Left lung (tissue), 10 donors: Measurements from ENCODE around the gene PPP1R37. TPM values are rescaled to one million over a fixed set of nuclear protein-coding genes. Genes with fewer than 3 reads are reported as not detected.

Source experiments
- ATAC-seq: fragments of 200-7000 bp; cut with Tn5 transposase; one replicate; pipeline ENCODE4 v1.9.1; 2020; ENCODE audit warnings: moderate library complexity
- DNase-seq, 4 donors: peaks; one replicate each; pipeline ENCODE4 v3.0.0-alpha.2; 2013 to 2020
- H3K27ac ChIP-seq, 2 donors: fragments of 200-600 bp; sonication (generic) in 1 of 2; one replicate each; pipeline versions ENCODE4 v1.5.0 to v1.8.0; 2020 to 2021
- H3K27me3 ChIP-seq, 2 donors: fragments of 200-600 bp; sonication (generic) in 1 of 2; one replicate each; pipeline versions ENCODE4 v1.5.0 to v1.8.0; 2020 to 2021
- H3K36me3 ChIP-seq, 2 donors: fragments of 200-600 bp; sonication (generic) in 1 of 2; one replicate each; pipeline versions ENCODE4 v1.5.0 to v1.8.0; 2020 to 2021
- H3K4me1 ChIP-seq, 2 donors: fragments of 200-600 bp; one replicate each; pipeline ENCODE4 v1.8.0; 2021
- H3K4me3 ChIP-seq, 2 donors: fragments of 200-600 bp; sonication (generic) in 1 of 2; one replicate each; pipeline versions ENCODE4 v1.5.0 to v1.8.0; 2020 to 2021; ENCODE audit warnings: mild to moderate bottlenecking in 1 of 2
- H3K9me3 ChIP-seq, 2 donors: fragments of 200-600 bp; sonication (generic) in 1 of 2; one replicate each; pipeline versions ENCODE4 v1.5.0 to v1.8.0; 2020 to 2021
- intact Hi-C, 2 donors: fragments of 100-400 bp; cut with DNase I; formaldehyde crosslinking; loops; one replicate each; pipeline versions ENCODE4 v1.11.2 to v1.14.2; 2022
- polyA plus RNA-seq, 6 donors: library from polyadenylated mRNA; unstranded; fragments of 120-200 nt; gene quantifications; one replicate each; pipeline ENCODE4 v1.2.1, GENCODE V29; 2013; ENCODE audit not compliant: insufficient read length in 6 of 6
- total RNA-seq, 2 donors: library from RNA; stranded (reverse); fragmentation: NEBNext Ultra II Directional; extraction: Animal tissue kit (Norgen Biotek cat#: 25700); gene quantifications; one replicate each; pipeline ENCODE4 v1.2.1, GENCODE V29; 2021
- TF ChIP-seq, protein P1 (sequence below), 2 donors: fragments of 200-600 bp; sonication (generic) in 1 of 2; IDR thresholded peaks; one replicate each; pipeline versions ENCODE4 v1.5.0 to v1.8.0; 2021; ENCODE audit warnings: antibody characterized with exemption in 2 of 2
- donor health status: DM: no; HTN: yes; CAD: no.
- donor health status: DM: no; HTN: no; CAD: no.

PPP1R37 gene
- total and polyA plus RNA-seq, 8 donors = 17.3 to 29.8 (median 26.0) TPM

DNA sequence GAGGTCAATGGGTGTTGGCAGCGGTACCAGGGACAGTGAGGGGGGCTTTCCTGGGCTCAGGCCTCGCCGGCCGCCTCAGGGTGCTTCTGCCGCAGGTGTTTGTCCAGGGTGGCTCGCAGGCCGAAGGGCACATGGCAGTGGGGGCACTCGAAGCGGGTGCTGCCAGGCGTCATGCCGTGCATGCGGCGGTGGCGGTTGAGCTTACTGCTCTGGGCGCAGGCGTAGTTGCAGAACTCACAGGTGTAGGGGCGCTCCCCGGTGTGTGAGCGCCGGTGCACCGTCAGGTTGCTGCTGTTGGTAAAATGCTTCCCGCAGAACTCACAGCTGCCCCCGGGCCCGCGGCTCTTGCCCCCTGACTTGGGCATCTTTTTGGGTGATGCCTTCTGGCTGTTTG lies 21.4 kb upstream of the PPP1R37 start:
- H3K27ac ChIP-seq = no peak overlapping the region
- intact Hi-C loops = no loop called here
- no peak for ATAC-seq
- peaks cover 0 to 59% of the 10 kb centered on the region in 2 donors for H3K36me3 ChIP-seq
- no peak overlapping the region for H3K4me3 ChIP-seq
- no peaks in the 10 kb centered on the region for H3K27me3 ChIP-seq
- H3K4me1 ChIP-seq = peaks cover 2 to 15% of the 10 kb centered on the region in 2 donors
- H3K9me3 ChIP-seq = no peaks in the 10 kb centered on the region
- no peak for DNase-seq
- TF ChIP-seq, protein P1, sequence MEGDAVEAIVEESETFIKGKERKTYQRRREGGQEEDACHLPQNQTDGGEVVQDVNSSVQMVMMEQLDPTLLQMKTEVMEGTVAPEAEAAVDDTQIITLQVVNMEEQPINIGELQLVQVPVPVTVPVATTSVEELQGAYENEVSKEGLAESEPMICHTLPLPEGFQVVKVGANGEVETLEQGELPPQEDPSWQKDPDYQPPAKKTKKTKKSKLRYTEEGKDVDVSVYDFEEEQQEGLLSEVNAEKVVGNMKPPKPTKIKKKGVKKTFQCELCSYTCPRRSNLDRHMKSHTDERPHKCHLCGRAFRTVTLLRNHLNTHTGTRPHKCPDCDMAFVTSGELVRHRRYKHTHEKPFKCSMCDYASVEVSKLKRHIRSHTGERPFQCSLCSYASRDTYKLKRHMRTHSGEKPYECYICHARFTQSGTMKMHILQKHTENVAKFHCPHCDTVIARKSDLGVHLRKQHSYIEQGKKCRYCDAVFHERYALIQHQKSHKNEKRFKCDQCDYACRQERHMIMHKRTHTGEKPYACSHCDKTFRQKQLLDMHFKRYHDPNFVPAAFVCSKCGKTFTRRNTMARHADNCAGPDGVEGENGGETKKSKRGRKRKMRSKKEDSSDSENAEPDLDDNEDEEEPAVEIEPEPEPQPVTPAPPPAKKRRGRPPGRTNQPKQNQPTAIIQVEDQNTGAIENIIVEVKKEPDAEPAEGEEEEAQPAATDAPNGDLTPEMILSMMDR (IDR thresholded peaks at IDR 0.05) = no peak

DNA sequence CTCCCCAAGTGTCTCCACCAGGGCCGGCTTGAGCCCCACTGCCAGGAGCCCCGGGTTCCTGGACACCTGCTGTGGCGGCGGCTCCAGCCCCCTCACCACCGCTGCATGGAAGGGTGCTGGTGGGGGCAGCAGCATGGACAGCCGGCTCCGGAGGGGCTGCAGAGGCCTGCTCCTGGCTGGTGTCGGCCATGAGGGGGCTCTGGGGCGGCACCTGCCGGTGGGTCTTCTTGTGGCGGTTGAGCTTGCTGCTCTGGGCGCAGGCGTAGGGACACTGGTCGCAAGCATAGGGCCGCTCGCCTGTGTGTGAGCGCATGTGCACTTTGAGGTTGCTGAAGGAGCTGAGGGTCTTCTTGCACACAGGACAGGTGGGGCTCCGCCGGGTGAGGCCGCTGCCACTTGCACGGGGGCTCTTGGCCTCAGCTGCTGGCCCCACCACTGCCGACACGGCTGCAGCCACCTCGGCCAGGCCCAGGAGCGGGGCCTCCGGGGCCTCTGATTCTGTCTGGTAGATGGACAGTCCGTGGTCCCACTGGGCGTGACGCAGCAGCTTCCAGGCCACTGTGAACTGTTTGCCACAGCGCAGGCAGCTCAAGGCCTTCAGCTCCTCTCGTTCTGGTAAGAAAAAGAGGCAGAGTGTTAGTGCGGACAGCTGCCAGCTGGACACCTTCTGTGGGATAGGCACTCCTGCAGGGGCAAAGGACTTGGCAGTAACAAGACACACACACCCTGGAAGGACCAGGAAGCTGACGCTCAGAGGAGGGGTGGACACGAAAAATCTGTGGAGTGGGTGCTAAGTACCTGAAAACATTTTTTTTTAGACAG lies 20.8 kb upstream of the PPP1R37 start:
- H3K36me3 ChIP-seq = peaks cover 0 to 53% of the 10 kb centered on the region in 2 donors
- H3K27ac ChIP-seq = no peak overlapping the region
- peaks cover 8 to 22% of the 10 kb centered on the region in 2 donors for H3K4me1 ChIP-seq
- no peak for DNase-seq
- intact Hi-C loops = no loop called here
- H3K9me3 ChIP-seq = no peaks in the 10 kb centered on the region
- TF ChIP-seq, protein P1 (IDR thresholded peaks at IDR 0.05) = no peak
- ATAC-seq = peak; percentile 4
- H3K4me3 ChIP-seq = no peak overlapping the region
- H3K27me3 ChIP-seq = no peaks in the 10 kb centered on the region

DNA sequence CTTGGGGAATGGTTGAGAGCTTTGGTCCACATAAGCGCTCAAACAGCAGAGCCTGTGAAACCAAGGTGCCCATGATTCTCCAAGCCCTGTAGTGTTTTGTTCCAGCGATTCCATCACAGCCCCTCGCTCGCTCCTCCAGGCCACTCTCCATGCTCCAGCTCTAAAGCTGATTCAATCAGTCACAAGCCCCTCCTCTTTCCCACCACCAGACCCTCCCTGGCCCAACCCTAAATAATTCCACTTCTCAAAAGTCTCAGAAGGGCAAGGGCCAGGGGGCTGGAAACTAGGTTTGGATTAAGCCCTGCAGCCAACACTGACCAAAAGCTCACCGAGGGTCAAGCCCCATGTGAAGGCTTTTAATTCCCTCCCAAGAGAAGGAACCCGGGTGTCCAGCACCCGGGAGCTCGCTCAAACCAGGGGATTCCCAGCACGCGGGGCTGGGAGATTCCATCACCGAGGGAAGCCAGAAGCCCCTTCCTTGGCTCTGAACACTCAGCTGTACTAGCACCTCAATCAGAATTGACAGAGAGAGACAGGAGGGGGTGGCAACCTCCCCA lies 18.2 kb upstream of the PPP1R37 start:
- Histone ChIP-seq H3K9me3 (no peaks in the 10 kb centered on the region), H3K27ac (peak overlapping the region; percentile 14 to 93), H3K4me3 (peak overlapping the region in 1 of 2 donors; percentile 85), H3K27me3 (no peaks in the 10 kb centered on the region), H3K36me3 (peaks cover 0 to 27% of the 10 kb centered on the region in 2 donors), H3K4me1 (peaks cover 9 to 40% of the 10 kb centered on the region in 2 donors)
- TF ChIP-seq, protein P1 (IDR thresholded peaks at IDR 0.05) = no peak
- ATAC-seq (no peak), DNase-seq (no peak)
- intact Hi-C loops = no loop called here

DNA sequence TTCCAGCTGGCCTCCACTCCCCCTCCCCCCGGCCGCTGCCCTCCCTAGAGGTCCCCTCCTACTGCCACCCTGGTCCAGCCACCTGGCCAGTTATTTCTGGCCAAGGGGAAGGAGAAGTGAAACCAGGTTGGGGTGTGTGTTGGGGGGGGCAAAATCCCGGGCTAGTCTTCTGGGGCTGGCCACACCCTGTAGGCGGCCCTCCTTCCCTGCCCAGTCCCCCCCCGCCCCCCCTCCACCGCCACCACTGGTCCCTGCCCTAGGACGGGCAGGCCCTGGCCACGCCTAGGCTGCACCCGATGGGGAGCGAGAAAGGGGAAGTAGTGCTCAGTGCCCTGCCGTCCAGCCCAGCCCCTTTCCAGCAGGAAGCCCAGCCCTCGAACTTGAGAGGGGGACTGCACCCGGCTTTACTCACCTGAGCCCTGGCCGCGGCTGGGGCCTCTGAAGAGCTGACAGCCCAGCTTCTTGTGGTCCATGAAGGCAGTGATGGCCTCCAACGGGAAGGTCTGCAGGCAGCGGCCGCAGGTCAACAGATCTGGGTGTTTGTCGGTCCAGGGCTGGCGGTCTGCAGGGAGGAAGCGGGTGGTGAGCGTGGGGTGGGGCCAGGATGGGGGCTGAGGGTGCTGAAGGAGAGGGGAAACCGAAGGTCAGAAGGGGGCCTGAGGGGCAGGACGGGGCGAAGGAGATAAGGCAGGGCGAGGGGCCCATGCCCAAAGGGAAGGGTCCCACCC lies 17.5 kb upstream of the PPP1R37 start:
- DNase-seq (peak in 3 of 4 donors; percentile 71 to 99 (median 95)), ATAC-seq (peak; percentile 84)
- Histone ChIP-seq H3K9me3 (no peaks in the 10 kb centered on the region), H3K27me3 (no peaks in the 10 kb centered on the region), H3K4me1 (peaks cover 16 to 46% of the 10 kb centered on the region in 2 donors), H3K27ac (peak overlapping the region; percentile 33 to 93), H3K36me3 (peaks cover 0 to 20% of the 10 kb centered on the region in 2 donors), H3K4me3 (peak overlapping the region; percentile 43 to 85)
- TF ChIP-seq, protein P1 (IDR thresholded peaks at IDR 0.05) = no peak
- intact Hi-C loops = no loop called here
